ENCODE measurements around the gene ZNF783.

GRCh38 chr7:149333321-149333717 is 71.3 kb downstream of the ZNF783 start:
- TF ChIP-seq CTCF (IDR thresholded peaks at IDR 0.05; ENCODE audit: low read depth, low read length) (no peak), EZH2phosphoT487 (IDR thresholded peaks at IDR 0.05; ENCODE audit: low read depth) (no peak)

All from OCI-LY3 (cell line).